ENCODE data around the gene PLEKHA8.

Gene PLEKHA8

DNA sequence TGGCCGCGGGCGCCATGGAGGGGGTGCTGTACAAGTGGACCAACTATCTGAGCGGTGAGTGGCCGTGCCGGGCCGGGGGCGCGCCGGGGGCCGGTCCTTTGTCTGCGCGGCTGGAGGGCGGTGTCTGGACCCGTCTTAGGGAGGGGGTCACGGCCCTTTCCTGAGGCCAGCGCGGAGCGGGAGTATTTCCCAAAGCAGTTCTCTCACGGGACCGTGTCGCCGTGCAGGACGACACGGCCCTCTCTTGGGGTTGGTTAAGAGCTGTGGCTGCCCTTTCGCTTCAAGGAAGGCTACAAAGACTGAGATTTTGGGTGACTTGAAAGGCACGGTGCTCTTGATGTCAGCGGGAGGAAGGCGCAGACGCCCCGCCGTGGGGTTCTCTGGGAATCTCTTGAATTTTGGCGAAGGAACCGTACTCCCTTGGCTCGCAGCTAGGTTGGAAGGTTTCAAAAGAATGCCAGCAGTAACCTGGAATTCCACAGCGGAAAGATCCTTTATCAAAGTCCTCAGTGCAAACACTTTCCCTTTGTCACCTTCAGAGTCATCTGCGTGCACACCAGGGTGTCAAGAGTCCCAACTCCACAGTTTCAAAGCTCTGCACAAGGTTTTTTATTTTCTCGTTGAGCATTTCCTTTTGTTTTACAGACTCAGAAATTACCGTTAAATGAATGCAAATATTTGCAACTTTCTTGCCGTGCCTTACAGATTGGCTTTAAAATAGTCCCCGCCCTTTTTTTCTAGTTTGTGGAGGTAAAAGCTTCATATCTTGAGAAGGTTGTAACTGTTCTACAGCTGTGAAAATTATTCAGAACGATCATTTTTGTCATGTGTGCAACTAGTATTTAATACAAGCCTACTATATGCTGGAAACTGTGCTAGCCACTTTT, 780 bp downstream of the PLEKHA8 start:
- DNase-seq (ENCODE audit: low read depth) = peak; percentile 36
- TF ChIP-seq, protein P1, sequence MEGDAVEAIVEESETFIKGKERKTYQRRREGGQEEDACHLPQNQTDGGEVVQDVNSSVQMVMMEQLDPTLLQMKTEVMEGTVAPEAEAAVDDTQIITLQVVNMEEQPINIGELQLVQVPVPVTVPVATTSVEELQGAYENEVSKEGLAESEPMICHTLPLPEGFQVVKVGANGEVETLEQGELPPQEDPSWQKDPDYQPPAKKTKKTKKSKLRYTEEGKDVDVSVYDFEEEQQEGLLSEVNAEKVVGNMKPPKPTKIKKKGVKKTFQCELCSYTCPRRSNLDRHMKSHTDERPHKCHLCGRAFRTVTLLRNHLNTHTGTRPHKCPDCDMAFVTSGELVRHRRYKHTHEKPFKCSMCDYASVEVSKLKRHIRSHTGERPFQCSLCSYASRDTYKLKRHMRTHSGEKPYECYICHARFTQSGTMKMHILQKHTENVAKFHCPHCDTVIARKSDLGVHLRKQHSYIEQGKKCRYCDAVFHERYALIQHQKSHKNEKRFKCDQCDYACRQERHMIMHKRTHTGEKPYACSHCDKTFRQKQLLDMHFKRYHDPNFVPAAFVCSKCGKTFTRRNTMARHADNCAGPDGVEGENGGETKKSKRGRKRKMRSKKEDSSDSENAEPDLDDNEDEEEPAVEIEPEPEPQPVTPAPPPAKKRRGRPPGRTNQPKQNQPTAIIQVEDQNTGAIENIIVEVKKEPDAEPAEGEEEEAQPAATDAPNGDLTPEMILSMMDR (IDR thresholded peaks at IDR 0.05; ENCODE audit: insufficient read depth, low read depth, low read length, missing control alignments) = no peak
- peak overlapping the region; percentile 90 for H3K4me3 ChIP-seq (ENCODE audit: low read length)

DNA sequence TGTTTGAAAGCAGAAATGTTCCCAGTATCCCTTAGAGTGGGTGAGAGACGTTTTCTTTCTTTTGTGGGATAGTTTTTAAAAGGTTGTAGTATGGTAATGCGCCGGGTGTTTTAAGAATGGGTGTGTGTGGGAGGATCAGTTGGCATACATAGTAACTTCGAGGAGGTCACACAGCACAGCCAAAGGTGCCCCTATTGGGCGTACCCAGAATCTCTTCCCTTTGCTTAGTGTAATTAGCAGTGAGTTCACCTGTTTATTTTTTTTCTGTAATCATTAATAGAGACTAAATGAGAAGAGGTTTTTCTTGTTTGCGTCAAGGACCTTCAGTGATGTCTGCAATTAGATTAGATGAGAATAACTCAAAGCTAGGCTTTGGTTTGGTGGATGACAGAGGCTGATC, 1.5 kb downstream of the PLEKHA8 start:
- peak overlapping the region; percentile 90 for H3K4me3 ChIP-seq (ENCODE audit: low read length)
- DNase-seq (ENCODE audit: low read depth) = peak; percentile 25

DNA sequence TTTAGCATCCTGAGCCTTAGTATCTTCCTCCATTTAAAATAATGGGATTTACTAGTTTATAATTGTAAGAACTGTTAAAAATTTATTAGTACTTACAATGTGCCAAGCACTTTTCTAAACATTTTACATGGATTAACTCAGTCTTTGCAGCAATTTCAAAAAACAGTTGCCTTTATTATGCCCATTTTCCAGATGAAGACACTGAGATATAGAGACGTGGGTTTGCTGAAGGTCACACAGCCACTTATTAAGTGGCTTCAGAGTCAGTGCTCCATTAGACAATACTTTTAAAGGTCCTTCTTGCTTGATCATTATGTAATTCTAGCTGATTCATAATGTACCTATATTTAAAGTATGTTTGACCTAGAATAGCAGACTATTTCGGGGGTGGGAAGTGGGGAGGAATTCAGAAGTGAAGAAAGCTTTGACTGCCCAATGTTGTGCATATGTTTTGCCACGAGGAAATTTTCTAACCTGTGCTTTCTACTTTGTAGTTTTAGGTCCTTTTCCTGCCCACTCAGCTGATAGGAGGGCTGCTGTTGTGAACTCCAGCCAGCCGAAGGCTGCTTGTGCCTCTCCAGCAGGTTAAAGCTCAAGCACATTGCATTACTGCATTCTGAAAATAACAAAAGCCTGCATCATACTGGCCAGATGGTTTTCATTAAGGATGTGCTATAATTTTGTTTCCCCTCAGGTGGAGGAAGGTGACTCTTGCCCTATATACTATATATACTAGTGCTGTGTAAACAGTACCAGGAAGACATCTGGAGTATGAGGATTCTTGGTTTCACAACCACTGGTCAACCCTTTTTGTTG, 4.3 kb downstream of the PLEKHA8 start:
- peak; percentile 28 for DNase-seq (ENCODE audit: low read depth)
- no peak overlapping the region for H3K4me3 ChIP-seq (ENCODE audit: low read length)
- TF ChIP-seq, protein P1 (IDR thresholded peaks at IDR 0.05; ENCODE audit: insufficient read depth, low read depth, low read length, missing control alignments) = no peak

More for the DNA sequence above, 1.5 kb downstream of the PLEKHA8 start:
- TF ChIP-seq, protein P1 (IDR thresholded peaks at IDR 0.05; ENCODE audit: insufficient read depth, low read depth, low read length, missing control alignments) = peak; percentile 18

DNA sequence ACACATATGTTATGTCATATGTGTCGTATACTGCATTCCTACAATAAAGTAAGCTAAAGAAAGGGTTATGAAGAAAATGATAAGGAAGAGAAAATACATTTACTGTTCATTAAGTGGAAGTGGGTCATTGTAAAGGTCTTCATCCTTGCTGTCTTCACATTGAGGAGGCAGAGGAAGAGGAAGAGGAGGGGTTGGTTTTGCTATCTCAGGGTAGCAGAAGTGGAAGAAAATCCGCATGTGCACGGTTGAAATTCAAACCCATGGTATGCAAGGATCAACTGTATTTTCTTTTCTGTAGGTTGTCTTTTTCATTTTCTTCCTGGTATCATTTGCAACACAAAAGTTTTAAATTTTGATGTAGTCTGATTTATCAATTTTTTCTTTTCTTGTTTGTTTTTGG, 6.3 kb downstream of the PLEKHA8 start:
- TF ChIP-seq, protein P1 (IDR thresholded peaks at IDR 0.05; ENCODE audit: insufficient read depth, low read depth, low read length, missing control alignments) = no peak
- no peak for DNase-seq (ENCODE audit: low read depth)
- H3K4me3 ChIP-seq (ENCODE audit: low read length) = no peak overlapping the region

DNA sequence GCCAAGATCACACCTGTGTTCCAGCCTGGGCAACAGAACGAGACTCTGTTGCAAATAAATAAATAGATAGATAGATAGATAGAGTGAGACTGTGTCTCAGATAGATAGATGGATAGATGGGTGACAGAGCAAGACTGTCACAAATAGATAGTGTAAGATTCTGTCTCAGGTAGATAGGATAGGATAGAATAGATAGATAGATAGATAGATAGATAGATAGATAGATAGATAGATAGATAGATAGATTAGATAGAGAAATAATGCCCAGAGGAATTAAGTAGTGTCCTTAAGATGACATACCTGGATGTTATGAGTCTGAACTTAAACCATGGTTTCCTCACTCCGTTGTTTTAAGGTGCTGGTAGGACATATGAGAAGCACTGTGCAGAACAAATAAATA, 8.0 kb downstream of the PLEKHA8 start:
- no peak overlapping the region for H3K4me3 ChIP-seq (ENCODE audit: low read length)
- no peak for DNase-seq (ENCODE audit: low read depth)
- TF ChIP-seq, protein P1 (IDR thresholded peaks at IDR 0.05; ENCODE audit: insufficient read depth, low read depth, low read length, missing control alignments) = no peak

DNA sequence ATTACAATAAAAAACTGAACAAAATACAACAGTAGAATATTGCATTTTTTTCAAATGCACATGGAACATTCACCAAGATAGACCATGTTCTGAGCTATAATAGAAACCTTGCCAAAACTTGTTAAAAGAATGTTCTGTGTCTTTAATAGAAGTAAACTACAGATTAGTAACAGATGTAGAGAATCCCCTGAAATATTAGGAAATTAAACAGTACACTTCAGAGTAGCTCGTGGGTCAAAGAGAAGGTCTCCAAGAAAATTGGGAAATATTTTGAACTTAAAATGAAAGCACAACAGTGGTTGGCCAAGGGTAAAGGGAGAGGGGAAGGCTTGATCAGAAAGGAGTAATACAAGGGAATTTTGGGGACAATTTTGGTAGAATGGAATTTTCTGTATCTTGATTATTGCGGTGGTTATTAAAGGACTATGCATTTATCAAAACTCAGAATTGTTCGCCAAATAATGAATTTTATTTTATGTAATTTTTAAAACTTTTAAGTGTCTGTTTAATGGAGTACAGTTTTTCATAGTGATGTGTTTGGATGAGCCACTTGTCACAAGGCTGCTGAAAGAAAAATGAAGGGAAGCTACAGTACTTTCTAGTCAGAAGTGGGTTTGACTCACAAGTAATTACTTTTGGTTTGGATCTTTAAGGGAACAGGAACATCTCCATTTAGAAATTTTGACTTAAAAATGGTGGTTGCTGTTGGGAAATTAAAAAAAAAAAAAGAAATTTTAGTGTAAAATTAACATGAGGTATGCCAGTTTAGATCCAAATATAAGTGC, 10.2 kb downstream of the PLEKHA8 start:
- TF ChIP-seq, protein P1 (IDR thresholded peaks at IDR 0.05; ENCODE audit: insufficient read depth, low read depth, low read length, missing control alignments) = no peak
- no peak for DNase-seq (ENCODE audit: low read depth)
- no peak overlapping the region for H3K4me3 ChIP-seq (ENCODE audit: low read length)

Data from epithelial cell of esophagus (primary cell).